Lower leg skin (tissue), 3 donors: ENCODE data around the gene FGD3.

ENCODE experiments used
- POLR2A ChIP-seq, 2 donors: fragments of 450-650 bp; IDR thresholded peaks; one replicate each; pipeline ENCODE4 v1.6.1; 2016 to 2017; ENCODE audit warnings: antibody characterized with exemption in 2 of 2, mild to moderate bottlenecking in 1 of 2, moderate library complexity in 1 of 2
- TF ChIP-seq, protein P1 (sequence below), 3 donors: fragments of 450-650 bp; IDR thresholded peaks; one replicate each; pipeline ENCODE4 v1.5.1; 2016; ENCODE audit warnings: antibody characterized with exemption in 3 of 3, mild to moderate bottlenecking in 3 of 3, moderate library complexity in 2 of 3

DNA sequence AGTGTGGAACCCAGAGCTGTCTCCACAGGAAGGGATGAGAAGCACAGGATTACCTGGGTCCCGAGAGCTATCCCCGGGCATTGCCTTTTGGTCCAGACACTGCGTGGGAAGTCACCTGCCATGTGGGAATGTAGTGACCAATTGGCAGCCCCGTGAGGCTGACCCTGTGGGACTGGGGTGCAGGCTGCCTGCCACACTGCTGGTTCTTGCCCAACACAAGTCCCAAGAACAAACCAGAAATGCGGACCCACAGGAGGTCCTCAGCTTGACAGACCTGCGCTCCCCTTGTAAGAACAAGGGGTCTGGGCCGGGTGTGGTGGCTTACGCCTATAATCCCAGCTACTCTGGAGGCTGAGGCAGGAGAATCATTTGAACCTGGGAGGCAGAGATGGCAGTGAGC lies 2.4 kb upstream of the FGD3 start:
- TF ChIP-seq, protein P1, sequence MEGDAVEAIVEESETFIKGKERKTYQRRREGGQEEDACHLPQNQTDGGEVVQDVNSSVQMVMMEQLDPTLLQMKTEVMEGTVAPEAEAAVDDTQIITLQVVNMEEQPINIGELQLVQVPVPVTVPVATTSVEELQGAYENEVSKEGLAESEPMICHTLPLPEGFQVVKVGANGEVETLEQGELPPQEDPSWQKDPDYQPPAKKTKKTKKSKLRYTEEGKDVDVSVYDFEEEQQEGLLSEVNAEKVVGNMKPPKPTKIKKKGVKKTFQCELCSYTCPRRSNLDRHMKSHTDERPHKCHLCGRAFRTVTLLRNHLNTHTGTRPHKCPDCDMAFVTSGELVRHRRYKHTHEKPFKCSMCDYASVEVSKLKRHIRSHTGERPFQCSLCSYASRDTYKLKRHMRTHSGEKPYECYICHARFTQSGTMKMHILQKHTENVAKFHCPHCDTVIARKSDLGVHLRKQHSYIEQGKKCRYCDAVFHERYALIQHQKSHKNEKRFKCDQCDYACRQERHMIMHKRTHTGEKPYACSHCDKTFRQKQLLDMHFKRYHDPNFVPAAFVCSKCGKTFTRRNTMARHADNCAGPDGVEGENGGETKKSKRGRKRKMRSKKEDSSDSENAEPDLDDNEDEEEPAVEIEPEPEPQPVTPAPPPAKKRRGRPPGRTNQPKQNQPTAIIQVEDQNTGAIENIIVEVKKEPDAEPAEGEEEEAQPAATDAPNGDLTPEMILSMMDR (IDR thresholded peaks at IDR 0.05): no peak
- TF ChIP-seq POLR2A (IDR thresholded peaks at IDR 0.05): no peak
